ENCODE data around the gene CROCC.
A peak's percentile ranks its signal among the peaks of the same experiment; 100 is the strongest.
"Not testable (repeated sequence)": the region's sequence is repeated elsewhere in the genome, so short reads cannot be mapped to it uniquely, and the experiment has no call there.

CROCC gene

GRCh38 chr1:16921391-16922185 is at the start of gene CROCC:
Gene CROCC, plus strand, starts transcription at chr1:16921931. Its CDS starts 88 bp downstream, at chr1:16922019.
- DNase-seq = peak; percentile 62

- peak; percentile 67 for DNase-seq
Measured at GRCh38 chr1:16872152-16873075, 49.3 kb upstream of the CROCC start.

- DNase-seq = peak; percentile 50
Measured at GRCh38 chr1:16873076-16873879, 48.5 kb upstream of the CROCC start.

GRCh38 chr1:16874968-16875765 is 46.6 kb upstream of the CROCC start:
- DNase-seq = not testable (repeated sequence)

GRCh38 chr1:16881742-16882141 is 40.0 kb upstream of the CROCC start:
- not testable (repeated sequence) for DNase-seq

GRCh38 chr1:16882986-16883385 is 38.7 kb upstream of the CROCC start:
- DNase-seq = no peak

GRCh38 chr1:16884487-16884886 is 37.2 kb upstream of the CROCC start:
- DNase-seq = not testable (repeated sequence)

GRCh38 chr1:16886860-16887605 is 34.7 kb upstream of the CROCC start:
- DNase-seq = no peak

GRCh38 chr1:16888860-16889816 is 32.6 kb upstream of the CROCC start:
- peak; percentile 81 for DNase-seq

GRCh38 chr1:16890539-16891021 is 31.2 kb upstream of the CROCC start:
- not testable (repeated sequence) for DNase-seq

GRCh38 chr1:16891057-16891456 is 30.7 kb upstream of the CROCC start:
- not testable (repeated sequence) for DNase-seq

GRCh38 chr1:16892978-16893525 is 28.7 kb upstream of the CROCC start:
- not testable (repeated sequence) for DNase-seq

GRCh38 chr1:16893796-16894195 is 27.9 kb upstream of the CROCC start:
- not testable (repeated sequence) for DNase-seq

GRCh38 chr1:16894338-16894737 is 27.4 kb upstream of the CROCC start:
- DNase-seq = not testable (repeated sequence)

- not testable (repeated sequence) for DNase-seq
Measured at GRCh38 chr1:16895233-16895597, 26.5 kb upstream of the CROCC start.

- peak; percentile 91 for DNase-seq
Measured at GRCh38 chr1:16895598-16896315, 26.0 kb upstream of the CROCC start, which contains the start of gene RNU1-2. Gene RNU1-2, plus strand, starts transcription at chr1:16895980.

- not testable (repeated sequence) for DNase-seq
Measured at GRCh38 chr1:16896316-16897055, 25.2 kb upstream of the CROCC start.

- DNase-seq = not testable (repeated sequence)
Measured at GRCh38 chr1:16897653-16898052, 24.1 kb upstream of the CROCC start.
